Neural cell (in vitro differentiated cells): ENCODE results near the gene LMBRD1. TPM values are rescaled to one million over a fixed set of nuclear protein-coding genes. Genes with fewer than 3 reads are reported as not detected.
"Not testable (repeated sequence)": the region's sequence is repeated elsewhere in the genome, so short reads cannot be mapped to it uniquely, and the experiment has no call there.

Source experiments
- H2AFZ ChIP-seq: fragments of 200-600, 300-800 bp; sonication (generic), shearing (Covaris generic); 2 replicates; pipeline ENCODE4 v1.6.0; 2014; ENCODE audit warnings: low read depth, mild to moderate bottlenecking, antibody characterized with exemption, low read length, moderate library complexity
- H3F3A ChIP-seq: fragments of 200-600 bp; shearing (Covaris generic); 2 replicates; pipeline ENCODE4 v1.6.1; 2016; ENCODE audit warnings: mild to moderate bottlenecking, moderate library complexity, mixed read lengths, antibody characterized with exemption, low read length; ENCODE audit not compliant: insufficient read depth, poor library complexity, severe bottlenecking
- H3K27ac ChIP-seq: fragments of 200-600, 300-800 bp; sonication (generic), shearing (Covaris generic); 2 replicates; pipeline ENCODE4 v1.5.1; 2014; ENCODE audit warnings: mild to moderate bottlenecking, low read length, moderate library complexity
- H3K27me3 ChIP-seq: fragments of 300-800, 200-600 bp; sonication (generic), shearing (Covaris generic); 2 replicates; pipeline ENCODE4 v1.6.0; 2014; ENCODE audit warnings: mild to moderate bottlenecking, low read depth, low read length, moderate library complexity; ENCODE audit not compliant: insufficient read depth
- H3K36me3 ChIP-seq: fragments of 300-800, 200-600 bp; sonication (generic), shearing (Covaris generic); 2 replicates; pipeline ENCODE4 v1.5.1; 2014; ENCODE audit warnings: mild to moderate bottlenecking, antibody characterized with exemption, low read length, moderate library complexity; ENCODE audit not compliant: insufficient read depth
- H3K4me2 ChIP-seq: fragments of 300-800, 200-600 bp; sonication (generic), shearing (Covaris generic); 2 replicates; pipeline ENCODE4 v1.6.0; 2014; ENCODE audit warnings: mild to moderate bottlenecking, low read length
- H3K4me3 ChIP-seq: fragments of 300-800, 200-600 bp; sonication (generic), shearing (Covaris generic); 2 replicates; pipeline ENCODE4 v1.5.1; 2014; ENCODE audit warnings: mild to moderate bottlenecking, low read length, moderate library complexity
- H3K79me2 ChIP-seq: fragments of 200-600 bp; shearing (Covaris generic); replicated peaks from 2 replicates; pipeline ENCODE4 v1.6.0; 2014; ENCODE audit warnings: mild to moderate bottlenecking, low read length, moderate library complexity; ENCODE audit not compliant: insufficient read depth
- H3K9ac ChIP-seq: fragments of 300-800, 200-600 bp; sonication (generic), shearing (Covaris generic); 2 replicates; pipeline ENCODE4 v1.6.1; 2016; ENCODE audit warnings: mild to moderate bottlenecking, low read length, mixed read lengths
- H3K9me2 ChIP-seq: fragments of 200-600 bp; shearing (Covaris generic); 2 replicates; pipeline ENCODE4 v1.6.1; 2016; ENCODE audit warnings: mild to moderate bottlenecking, low read length, mixed read lengths; ENCODE audit not compliant: insufficient read depth
- H3K9me3 ChIP-seq: fragments of 200-600, 300-800 bp; sonication (generic), shearing (Covaris generic); 2 replicates; pipeline ENCODE4 v1.6.1; 2016; ENCODE audit warnings: mild to moderate bottlenecking, mixed run types, low read length, moderate library complexity, mixed read lengths
- H4K20me1 ChIP-seq: fragments of 200-600 bp; shearing (Covaris generic); 2 replicates; pipeline ENCODE4 v1.6.1; 2016; ENCODE audit warnings: mild to moderate bottlenecking, mixed run types; ENCODE audit not compliant: insufficient read depth
- CTCF ChIP-seq: fragments of 450-650 bp; IDR thresholded peaks from 2 replicates; pipeline ENCODE4 v1.5.1; 2014; ENCODE audit warnings: antibody characterized with exemption, mild to moderate bottlenecking, moderate library complexity; ENCODE audit not compliant: poor library complexity, severe bottlenecking
- EP300 ChIP-seq: fragments of 450-650 bp; conservative IDR thresholded peaks from 2 replicates; pipeline ENCODE4 v1.6.1; 2014; ENCODE audit warnings: antibody characterized with exemption, mild to moderate bottlenecking, moderate library complexity; ENCODE audit not compliant: poor library complexity, severe bottlenecking
- EZH2 ChIP-seq: fragments of 200-600, 300-800 bp; shearing (Covaris generic), sonication (generic); IDR thresholded peaks from 2 replicates; pipeline ENCODE4 v1.6.1; 2014; ENCODE audit warnings: antibody characterized with exemption, low read length, borderline replicate concordance, mild to moderate bottlenecking; ENCODE audit not compliant: insufficient read depth, poor library complexity, severe bottlenecking
- MXI1 ChIP-seq: fragments of 450-650 bp; conservative IDR thresholded peaks from 2 replicates; pipeline ENCODE4 v1.6.1; 2014; ENCODE audit warnings: antibody characterized with exemption, mild to moderate bottlenecking; ENCODE audit not compliant: poor library complexity, severe bottlenecking
- POLR2AphosphoS5 ChIP-seq: IDR thresholded peaks from 2 replicates; pipeline ENCODE4 v1.6.1; 2012
- RAD21 ChIP-seq: fragments of 450-650 bp; conservative IDR thresholded peaks from 2 replicates; pipeline ENCODE4 v1.6.1; 2014; ENCODE audit warnings: antibody characterized with exemption, mild to moderate bottlenecking, moderate library complexity
- REST ChIP-seq: IDR thresholded peaks from 2 replicates; pipeline ENCODE4 v1.6.1; 2012; ENCODE audit warnings: borderline replicate concordance
- SMC3 ChIP-seq: fragments of 450-650 bp; conservative IDR thresholded peaks from 2 replicates; pipeline ENCODE4 v1.6.1; 2014; ENCODE audit warnings: antibody characterized with exemption, mild to moderate bottlenecking, moderate library complexity; ENCODE audit not compliant: poor library complexity
- TAF1 ChIP-seq: IDR thresholded peaks from 2 replicates; pipeline ENCODE4 v1.6.1; 2012; ENCODE audit warnings: low read depth
- polyA plus RNA-seq: library from polyadenylated mRNA; depleted of rRNA; stranded (reverse); fragments of >200 nt; gene quantifications from 2 replicates; pipeline ENCODE4 v1.2.3, GENCODE V29; 2014

LMBRD1 gene
- polyA plus RNA-seq, 1 donor from 2014 or later: 84.2 TPM

GRCh38 chr6:69673298-69673697, 123.5 kb downstream of the LMBRD1 start:
- Histone ChIP-seq H3K36me3 (peaks cover 3% of the 10 kb centered on the region), H3K27me3 (no peaks in the 10 kb centered on the region), H3K79me2 (no peaks in the 10 kb centered on the region), H3K9me3 (no peaks in the 10 kb centered on the region), H3K4me2 (no peak overlapping the region), H2AFZ (no peak overlapping the region), H4K20me1 (no peaks in the 10 kb centered on the region), H3K9me2 (no peaks in the 10 kb centered on the region), H3K4me3 (no peak overlapping the region), H3K9ac (no peak overlapping the region), H3F3A (no peaks in the 10 kb centered on the region), H3K27ac (no peak overlapping the region)
- no peak for TF ChIP-seq EP300
- TF ChIP-seq POLR2AphosphoS5: no peak
- no peak for TF ChIP-seq EZH2
- TF ChIP-seq RAD21: no peak
- TF ChIP-seq CTCF: no peak
- no peak for TF ChIP-seq TAF1
- no peak for TF ChIP-seq SMC3
- no peak for TF ChIP-seq REST

- no peak for TF ChIP-seq CTCF
- TF ChIP-seq RAD21: no peak
- no peak for TF ChIP-seq REST
- TF ChIP-seq SMC3: no peak
- TF ChIP-seq MXI1: no peak
- TF ChIP-seq EP300: no peak
- TF ChIP-seq EZH2: no peak
- no peak for TF ChIP-seq POLR2AphosphoS5
- TF ChIP-seq TAF1: no peak
- Histone ChIP-seq H3K9ac (no peak overlapping the region), H3K4me3 (no peak overlapping the region), H3K79me2 (no peaks in the 10 kb centered on the region), H3K9me2 (no peaks in the 10 kb centered on the region), H3K27me3 (no peaks in the 10 kb centered on the region), H3K4me2 (no peak overlapping the region), H2AFZ (no peak overlapping the region), H3K27ac (no peak overlapping the region), H3K9me3 (no peaks in the 10 kb centered on the region), H4K20me1 (no peaks in the 10 kb centered on the region), H3F3A (no peaks in the 10 kb centered on the region), H3K36me3 (peaks cover 3% of the 10 kb centered on the region)
These were observed 127.9 kb downstream of the LMBRD1 start for GRCh38 chr6:69668916-69669315.

GRCh38 chr6:69666779-69667178, 130.0 kb downstream of the LMBRD1 start:
- not testable (repeated sequence) for H3K27me3 ChIP-seq, H3K9me3 ChIP-seq, H3K79me2 ChIP-seq, H2AFZ ChIP-seq, H3F3A ChIP-seq, H3K9ac ChIP-seq, H3K4me2 ChIP-seq, H3K27ac ChIP-seq, H4K20me1 ChIP-seq, H3K9me2 ChIP-seq, H3K36me3 ChIP-seq, H3K4me3 ChIP-seq
